Fibroblast of villous mesenchyme (primary cell): ENCODE results near the gene PYY. TPM values are rescaled to one million over a fixed set of nuclear protein-coding genes. Genes with fewer than 3 reads are reported as not detected.
"Not testable (repeated sequence)": the region's sequence is repeated elsewhere in the genome, so short reads cannot be mapped to it uniquely, and the experiment has no call there.

Source experiments
- DNase-seq: peaks from one replicate; pipeline ENCODE4 v3.0.0-alpha.2; 2010; ENCODE audit warnings: low read depth
- H3K4me3 ChIP-seq: 2 replicates; pipeline ENCODE4 v1.5.1; 2011; ENCODE audit warnings: low read depth, mild to moderate bottlenecking, low read length
- CTCF ChIP-seq: IDR thresholded peaks from 2 replicates; pipeline ENCODE4 v1.5.1; 2012; ENCODE audit warnings: low read depth, mild to moderate bottlenecking, low read length; ENCODE audit not compliant: insufficient read depth
- total RNA-seq: library from RNA; depleted of rRNA; stranded (reverse); fragments of >200 nt; gene quantifications from 2 replicates; pipeline ENCODE4 v1.2.3, GENCODE V29; 2012

PYY gene
- total RNA-seq, 1 donor, result not detected

- TF ChIP-seq CTCF, result no peak
- H3K4me3 ChIP-seq, result no peak overlapping the region
- DNase-seq, result no peak
Measured at GRCh38 chr17:43970366-43970765, 16.6 kb upstream of the PYY start.

GRCh38 chr17:43967251-43967875, 13.6 kb upstream of the PYY start:
- DNase-seq, result no peak

GRCh38 chr17:43966276-43966675, 12.5 kb upstream of the PYY start:
- H3K4me3 ChIP-seq, result no peak overlapping the region
- TF ChIP-seq CTCF, result no peak
- no peak for DNase-seq

More at GRCh38 chr17:43967251-43967875, 13.6 kb upstream of the PYY start:
- H3K4me3 ChIP-seq, result peak overlapping the region; percentile 23
- TF ChIP-seq CTCF, result no peak

GRCh38 chr17:43962479-43962878, 8.7 kb upstream of the PYY start:
- no peak overlapping the region for H3K4me3 ChIP-seq
- no peak for DNase-seq
- TF ChIP-seq CTCF, result no peak

- TF ChIP-seq CTCF, result no peak
- no peak for DNase-seq
Measured at GRCh38 chr17:43961954-43962353, 8.2 kb upstream of the PYY start.

GRCh38 chr17:43961292-43961691, 7.6 kb upstream of the PYY start:
- H3K4me3 ChIP-seq, DNase-seq: not testable (repeated sequence)

More at GRCh38 chr17:43961954-43962353, 8.2 kb upstream of the PYY start:
- no peak overlapping the region for H3K4me3 ChIP-seq

GRCh38 chr17:43958748-43959352, 5.1 kb upstream of the PYY start:
- no peak for TF ChIP-seq CTCF
- no peak overlapping the region for H3K4me3 ChIP-seq
- DNase-seq, result peak; percentile 63
